IMR-90 (cell line): ENCODE results near the gene TCHP. TPM values are rescaled to one million over a fixed set of nuclear protein-coding genes. Genes with fewer than 3 reads are reported as not detected.

Source experiments
- ATAC-seq: fragments of 200-7000 bp; cut with Tn5 transposase; 2 replicates; pipeline ENCODE4 v1.9.1; 2020; ENCODE audit warnings: low read depth, mild to moderate bottlenecking, moderate library complexity
- BruUV-seq: library from RNA; stranded (reverse); fragments of 400-500 nt; replicated peaks from 2 replicates; lab custom pipeline; 2021; lab: Mats Ljungman, UMichigan
- CTCF ChIA-PET: fragments of 300-600 bp; formaldehyde crosslinking; extraction: SDS; loops from one replicate; lab custom pipeline; 2021; ENCODE audit warnings: antibody characterized with exemption; lab: Yijun Ruan, JAX
- POLR2A ChIA-PET: fragments of 300-600 bp; sonication (Branson Sonifier 250); formaldehyde crosslinking; loops from one replicate; lab custom pipeline; 2022; ENCODE audit warnings: antibody characterized with exemption; ENCODE audit not compliant: unreplicated experiment; lab: Charles Lee
- DNase-seq: peaks from one replicate; pipeline ENCODE4 v3.0.0; 2013
- H2AFZ ChIP-seq: replicated peaks from 2 replicates; pipeline ENCODE3; 2013; ENCODE audit warnings: low read length, mild to moderate bottlenecking; ENCODE audit not compliant: poor library complexity
- H2AK5ac ChIP-seq: 2 replicates; pipeline ENCODE4 v1.6.1; 2013; ENCODE audit warnings: low read depth, low read length, inconsistent platforms
- H2AK9ac ChIP-seq: replicated peaks from 2 replicates; pipeline ENCODE3; 2013; ENCODE audit warnings: mild to moderate bottlenecking, low read depth, low read length, moderate library complexity; ENCODE audit not compliant: poor library complexity
- H2BK120ac ChIP-seq: 2 replicates; pipeline ENCODE4 v1.6.1; 2013; ENCODE audit warnings: low read depth, low read length, inconsistent platforms
- H2BK15ac ChIP-seq: 3 replicates; pipeline ENCODE4 v1.6.1; 2013; ENCODE audit warnings: low read depth, low read length, inconsistent platforms
- H2BK20ac ChIP-seq: 2 replicates; pipeline ENCODE4 v1.6.1; 2013; ENCODE audit warnings: low read depth, mild to moderate bottlenecking, inconsistent platforms, low read length, moderate library complexity
- H2BK5ac ChIP-seq: 2 replicates; pipeline ENCODE4 v1.6.1; 2013; ENCODE audit warnings: mild to moderate bottlenecking, low read depth, low read length, inconsistent platforms; ENCODE audit not compliant: poor library complexity, severe bottlenecking
- H3K14ac ChIP-seq: replicated peaks from 2 replicates; pipeline ENCODE4 v1.6.1; 2013; ENCODE audit warnings: low read depth, low read length, inconsistent platforms
- H3K18ac ChIP-seq: 2 replicates; pipeline ENCODE4 v1.6.1; 2013; ENCODE audit warnings: low read depth, low read length, control low read depth
- H3K23ac ChIP-seq: 2 replicates; pipeline ENCODE4 v1.6.1; 2013; ENCODE audit warnings: low read depth, low read length, inconsistent platforms
- H3K27ac ChIP-seq: 2 replicates; pipeline ENCODE4 v1.5.1; 2013; ENCODE audit warnings: mild to moderate bottlenecking, control low read depth, low read length; ENCODE audit not compliant: insufficient read depth
- H3K27me3 ChIP-seq: 2 replicates; pipeline ENCODE4 v1.6.1; 2013; ENCODE audit warnings: low read length; ENCODE audit not compliant: control insufficient read depth, insufficient read depth
- H3K36me3 ChIP-seq: 2 replicates; pipeline ENCODE4 v1.6.1; 2013; ENCODE audit warnings: low read length, mixed read lengths; ENCODE audit not compliant: control insufficient read depth, insufficient read depth
- H3K4ac ChIP-seq: 2 replicates; pipeline ENCODE4 v1.6.1; 2013; ENCODE audit warnings: low read depth, low read length, inconsistent platforms
- H3K4me1 ChIP-seq: 2 replicates; pipeline ENCODE4 v1.6.1; 2013; ENCODE audit warnings: low read length, mixed read lengths; ENCODE audit not compliant: control insufficient read depth, insufficient read depth
- H3K4me2 ChIP-seq: 2 replicates; pipeline ENCODE4 v1.6.1; 2013; ENCODE audit warnings: low read depth, mild to moderate bottlenecking, control low read depth, low read length, moderate library complexity
- H3K4me3 ChIP-seq: 2 replicates; pipeline ENCODE4 v1.5.1; 2013; ENCODE audit warnings: low read depth, mild to moderate bottlenecking, control low read depth, low read length, moderate library complexity; ENCODE audit not compliant: insufficient read depth
- H3K56ac ChIP-seq: 2 replicates; pipeline ENCODE4 v1.6.1; 2013; ENCODE audit warnings: low read length, inconsistent platforms; ENCODE audit not compliant: insufficient read depth; ENCODE audit errors: extremely low read depth
- H3K79me1 ChIP-seq, 2 experiments: 2 replicates each; pipeline ENCODE4 v1.6.1; 2013; ENCODE audit warnings: low read length in 2 of 2, inconsistent platforms in 1 of 2, low read depth in 1 of 2
- H3K9ac ChIP-seq: 2 replicates; pipeline ENCODE4 v1.6.1; 2013; ENCODE audit warnings: low read depth, low read length, control low read depth
- H3K9me1 ChIP-seq: 2 replicates; pipeline ENCODE4 v1.6.1; 2013; ENCODE audit warnings: low read length, inconsistent platforms; ENCODE audit not compliant: insufficient read depth
- H3K9me3 ChIP-seq: 2 replicates; pipeline ENCODE4 v1.6.1; 2013; ENCODE audit warnings: low read length; ENCODE audit not compliant: control insufficient read depth, insufficient read depth
- H4K20me1 ChIP-seq: 2 replicates; pipeline ENCODE4 v1.6.1; 2013; ENCODE audit warnings: low read length, inconsistent platforms; ENCODE audit not compliant: insufficient read depth
- H4K5ac ChIP-seq: 2 replicates; pipeline ENCODE4 v1.6.1; 2013; ENCODE audit warnings: mild to moderate bottlenecking, low read depth, low read length, control low read depth
- H4K8ac ChIP-seq, 2 experiments: 2 replicates each; pipeline ENCODE4 v1.6.1; 2013; ENCODE audit warnings: low read depth in 2 of 2, low read length in 2 of 2, control low read depth in 1 of 2, inconsistent platforms in 1 of 2
- H4K91ac ChIP-seq: 2 replicates; pipeline ENCODE4 v1.6.1; 2013; ENCODE audit warnings: low read depth, low read length, inconsistent platforms; ENCODE audit not compliant: insufficient read depth
- CHD1 ChIP-seq: IDR thresholded peaks from 2 replicates; pipeline ENCODE4 v1.6.1; 2012; ENCODE audit warnings: low read depth, low read length, improper control_type of control experiment
- FOS ChIP-seq: fragments of 150-350 bp; IDR thresholded peaks from 2 replicates; pipeline ENCODE4 v1.6.1; 2016; ENCODE audit warnings: low read depth, low read length
- MXI1 ChIP-seq: IDR thresholded peaks from 2 replicates; pipeline ENCODE4 v1.6.1; 2012; ENCODE audit warnings: low read depth, mild to moderate bottlenecking, low read length, moderate library complexity, borderline replicate concordance
- NFE2L2 ChIP-seq: fragments of 150-350 bp; IDR thresholded peaks from 2 replicates; pipeline ENCODE4 v1.6.1; 2016; ENCODE audit warnings: low read depth, mild to moderate bottlenecking, low read length
- POLR2A ChIP-seq: IDR thresholded peaks from 2 replicates; pipeline ENCODE4 v1.6.1; 2012; ENCODE audit warnings: mild to moderate bottlenecking, low read depth, low read length
- RFX5 ChIP-seq: IDR thresholded peaks from 2 replicates; pipeline ENCODE4 v1.8.0; 2012; ENCODE audit warnings: low read depth, mild to moderate bottlenecking, low read length, moderate library complexity
- SMC3 ChIP-seq: fragments of 150-350 bp; IDR thresholded peaks from 2 replicates; pipeline ENCODE4 v1.6.1; 2016; ENCODE audit warnings: low read depth, mild to moderate bottlenecking, antibody characterized with exemption, low read length, moderate library complexity
- WGBS, 2 experiments: methylation state at CpG; one replicate each; pipeline versions ENCODE4 v1.1.5 to v1.1.7; 2013; ENCODE audit warnings: missing lambda C conversion rate in 2 of 2; ENCODE audit not compliant: insufficient read length in 1 of 2; ENCODE audit errors: extremely low coverage in 2 of 2; 5-methylcytosine and 5-hydroxymethylcytosine counted together
- dilution Hi-C: fragments of 300-500 bp; cut with HindIII; formaldehyde crosslinking; loops from one replicate; pipeline ENCODE4 v1.14.3; 2018; ENCODE audit warnings: low sequenced_read_pairs; ENCODE audit not compliant: unreplicated experiment
- in situ Hi-C: fragments of 300-500 bp; cut with MboI; formaldehyde crosslinking; loops from 3 replicates; pipeline ENCODE4 v1.14.3; 2019; ENCODE audit warnings: low sequenced_read_pairs, inconsistent platforms, mixed read lengths
- intact Hi-C: fragments of 100-400 bp; cut with micrococcal nuclease; formaldehyde crosslinking; loops from 2 replicates; pipeline ENCODE4 v1.10.0; 2022
- polyA plus RNA-seq, 3 experiments: library from polyadenylated mRNA; depleted of rRNA; stranded (reverse); fragments of >200 nt; gene quantifications; 2 replicates each; pipeline ENCODE4 v1.2.3, GENCODE V29; 2012; ENCODE audit warnings: low replicate concordance in 1 of 3
- total RNA-seq: library from RNA; depleted of rRNA; stranded (reverse); fragments of >200 nt; gene quantifications from 2 replicates; pipeline ENCODE4 v1.2.3, GENCODE V29; 2012
- TF ChIP-seq, protein P1 (sequence below): fragments of 150-350 bp; IDR thresholded peaks from 2 replicates; pipeline ENCODE4 v1.6.1; 2017; ENCODE audit warnings: mild to moderate bottlenecking, antibody characterized with exemption, low read length, low read depth
- TF ChIP-seq, protein P2 (sequence below): fragments of 150-350 bp; IDR thresholded peaks from 2 replicates; pipeline ENCODE4 v1.6.1; 2016; ENCODE audit warnings: low read depth, mild to moderate bottlenecking, low read length, moderate library complexity, borderline replicate concordance

TCHP gene
- total and polyA plus RNA-seq, 2 of the 4 experiments (the other 2 are of a cell fraction): 6.1 to 13.4 TPM

DNA sequence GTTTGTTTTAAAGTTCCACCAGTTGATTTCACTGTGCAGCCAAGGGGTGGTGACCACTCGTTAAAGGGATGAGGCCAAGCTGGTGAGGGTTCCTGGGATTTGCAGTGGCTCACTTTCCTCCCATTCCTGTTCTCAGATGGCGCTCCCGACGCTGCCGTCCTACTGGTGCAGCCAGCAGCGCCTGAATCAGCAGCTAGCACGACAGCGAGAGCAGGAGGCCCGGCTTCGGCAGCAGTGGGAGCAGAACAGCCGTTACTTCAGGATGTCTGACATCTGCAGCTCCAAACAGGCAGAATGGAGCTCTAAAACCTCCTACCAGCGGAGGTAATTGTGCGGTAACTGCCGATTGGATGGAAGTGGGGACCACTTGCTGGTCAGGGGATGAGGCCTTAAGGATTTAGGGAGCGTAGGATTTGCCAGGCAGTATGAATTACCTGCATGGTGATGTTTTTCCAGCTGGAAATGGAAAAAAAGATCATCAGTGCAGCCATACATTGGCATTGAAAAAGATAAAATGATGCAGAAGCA lies 2.9 kb downstream of the TCHP start (continued):
- TF ChIP-seq MXI1 (no peak), RFX5 (no peak), CHD1 (no peak), SMC3 (no peak)

DNA sequence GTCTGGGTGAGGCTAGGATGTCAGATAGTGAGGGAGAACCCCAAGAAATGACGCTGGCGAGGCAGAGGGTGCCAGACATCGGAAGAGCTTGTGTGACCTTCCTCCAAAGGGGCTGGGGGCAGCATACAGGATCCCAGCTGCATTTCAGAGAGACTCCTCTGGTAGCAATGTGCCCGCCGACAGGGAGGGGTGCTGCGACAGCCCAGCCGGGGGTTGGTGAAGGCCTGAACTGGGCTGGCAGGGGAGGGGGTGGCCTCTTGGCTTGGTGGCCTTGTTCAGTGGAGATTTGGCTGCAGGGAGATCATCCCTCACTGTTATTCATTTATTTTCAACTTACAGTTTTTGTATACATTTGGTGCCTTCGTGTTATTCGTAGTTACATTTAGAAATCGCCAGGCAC lies 5.2 kb downstream of the TCHP start:
- Histone ChIP-seq H3K79me1 (peaks cover 17 to 40% of the 10 kb centered on the region in 2 experiments), H3K18ac (no peak overlapping the region), H3K4me2 (no peak overlapping the region), H3K9ac (no peak overlapping the region), H3K23ac (no peak overlapping the region), H4K20me1 (no peaks in the 10 kb centered on the region), H3K4me3 (no peak overlapping the region), H2AK9ac (no peak overlapping the region), H2BK120ac (no peak overlapping the region), H2AFZ (no peak overlapping the region), H3K27ac (no peak overlapping the region), H3K27me3 (no peaks in the 10 kb centered on the region), H3K14ac (no peak overlapping the region), H3K9me1 (peaks cover 10% of the 10 kb centered on the region; the same call in 1 of the 2 replicates), H4K91ac (no peak overlapping the region), H2BK20ac (no peak overlapping the region), H3K36me3 (peaks cover 54% of the 10 kb centered on the region), H2BK15ac (no peak overlapping the region), H2AK5ac (no peak overlapping the region), H4K8ac (no peak overlapping the region), H3K4me1 (no peaks in the 10 kb centered on the region; the same call in 1 of the 2 replicates), H3K4ac (no peak overlapping the region), H3K56ac (no peak overlapping the region), H2BK5ac (no peak overlapping the region), H4K5ac (no peak overlapping the region), H3K9me3 (no peaks in the 10 kb centered on the region)
- no peak for DNase-seq
- TF ChIP-seq NFE2L2: no peak
- TF ChIP-seq, protein P1, sequence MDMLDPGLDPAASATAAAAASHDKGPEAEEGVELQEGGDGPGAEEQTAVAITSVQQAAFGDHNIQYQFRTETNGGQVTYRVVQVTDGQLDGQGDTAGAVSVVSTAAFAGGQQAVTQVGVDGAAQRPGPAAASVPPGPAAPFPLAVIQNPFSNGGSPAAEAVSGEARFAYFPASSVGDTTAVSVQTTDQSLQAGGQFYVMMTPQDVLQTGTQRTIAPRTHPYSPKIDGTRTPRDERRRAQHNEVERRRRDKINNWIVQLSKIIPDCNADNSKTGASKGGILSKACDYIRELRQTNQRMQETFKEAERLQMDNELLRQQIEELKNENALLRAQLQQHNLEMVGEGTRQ: no peak
- TF ChIP-seq, protein P2, sequence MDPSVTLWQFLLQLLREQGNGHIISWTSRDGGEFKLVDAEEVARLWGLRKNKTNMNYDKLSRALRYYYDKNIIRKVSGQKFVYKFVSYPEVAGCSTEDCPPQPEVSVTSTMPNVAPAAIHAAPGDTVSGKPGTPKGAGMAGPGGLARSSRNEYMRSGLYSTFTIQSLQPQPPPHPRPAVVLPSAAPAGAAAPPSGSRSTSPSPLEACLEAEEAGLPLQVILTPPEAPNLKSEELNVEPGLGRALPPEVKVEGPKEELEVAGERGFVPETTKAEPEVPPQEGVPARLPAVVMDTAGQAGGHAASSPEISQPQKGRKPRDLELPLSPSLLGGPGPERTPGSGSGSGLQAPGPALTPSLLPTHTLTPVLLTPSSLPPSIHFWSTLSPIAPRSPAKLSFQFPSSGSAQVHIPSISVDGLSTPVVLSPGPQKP: no peak
- TF ChIP-seq FOS: no peak
- no peak for TF ChIP-seq CHD1
- TF ChIP-seq POLR2A: no peak
- dilution Hi-C loops (no loop called here), in situ Hi-C loops (no loop called here), intact Hi-C loops (no loop called here)
- BruUV-seq: no TSS peak
- WGBS, 2 experiments: 96% methylated on average over 5 of the region's 10 CpGs; no CpG with 5 or more reads in 1 of the 2 experiments
- no peak for ATAC-seq
- ChIA-PET CTCF (no interaction called here), POLR2A (no interaction called here)
